Ureter (tissue), 1 donor: ENCODE measurements around the gene TBX18. TPM values are rescaled to one million over a fixed set of nuclear protein-coding genes. Genes with fewer than 3 reads are reported as not detected.

Source experiments
- DNase-seq: peaks from one replicate; pipeline ENCODE4 v3.0.0-alpha.2; 2020; ENCODE audit warnings: low spot score
- total RNA-seq: library from RNA; stranded (reverse); gene quantifications from one replicate; pipeline ENCODE4 v1.2.4, GENCODE V29; 2023
- donor health status: DM: yes; HTN: yes; CAD: no.

Gene TBX18
- total RNA-seq, 1 donor from 2014 or later = 84.1 TPM

- no peak for DNase-seq
These were observed 8.2 kb upstream of the TBX18 start for GRCh38 chr6:84772428-84773132.

GRCh38 chr6:84771756-84772356, 7.5 kb upstream of the TBX18 start:
- no peak for DNase-seq

- no peak for DNase-seq
These were observed 6.8 kb upstream of the TBX18 start for GRCh38 chr6:84771125-84771755.

DNA sequence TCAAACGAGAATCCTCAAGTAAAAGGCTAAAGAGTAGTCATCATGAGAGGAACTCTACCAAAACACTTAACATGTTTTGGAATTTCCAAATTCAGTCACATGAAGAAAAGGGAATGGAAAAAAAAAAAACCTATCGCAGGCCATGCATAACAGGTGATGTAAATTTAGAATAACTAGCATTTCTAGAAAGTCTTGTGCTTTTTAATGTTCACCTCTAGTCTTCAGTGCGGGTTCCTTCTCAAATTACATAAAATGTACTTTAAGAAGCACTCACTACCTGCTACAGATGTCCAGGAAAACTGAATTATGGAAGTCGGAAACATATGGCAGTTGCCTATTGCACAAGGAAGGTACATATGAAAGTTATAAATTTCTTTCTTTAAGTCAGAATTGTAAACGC, 6.1 kb upstream of the TBX18 start:
- no peak for DNase-seq

DNA sequence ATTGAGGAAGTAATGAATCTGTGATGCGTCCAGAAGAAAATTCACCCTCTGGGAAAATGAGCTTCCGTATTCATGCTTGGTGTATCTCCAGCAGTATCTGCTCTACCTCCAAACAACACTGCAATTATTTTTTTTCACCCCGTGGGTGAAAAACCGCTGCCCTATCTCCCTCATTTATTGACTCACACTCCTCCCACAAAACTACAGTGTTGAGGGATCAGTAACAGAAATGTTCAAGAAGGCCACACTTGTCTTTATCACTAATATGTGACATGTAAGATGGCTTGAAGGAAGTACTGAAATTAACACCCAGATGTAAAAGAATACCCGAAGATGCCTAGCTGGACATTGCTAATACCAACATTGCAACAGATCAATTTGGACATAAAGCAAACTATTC, 4.9 kb upstream of the TBX18 start:
- no peak for DNase-seq

- DNase-seq = no peak
These were observed 4.2 kb upstream of the TBX18 start for GRCh38 chr6:84768442-84769174.

DNA sequence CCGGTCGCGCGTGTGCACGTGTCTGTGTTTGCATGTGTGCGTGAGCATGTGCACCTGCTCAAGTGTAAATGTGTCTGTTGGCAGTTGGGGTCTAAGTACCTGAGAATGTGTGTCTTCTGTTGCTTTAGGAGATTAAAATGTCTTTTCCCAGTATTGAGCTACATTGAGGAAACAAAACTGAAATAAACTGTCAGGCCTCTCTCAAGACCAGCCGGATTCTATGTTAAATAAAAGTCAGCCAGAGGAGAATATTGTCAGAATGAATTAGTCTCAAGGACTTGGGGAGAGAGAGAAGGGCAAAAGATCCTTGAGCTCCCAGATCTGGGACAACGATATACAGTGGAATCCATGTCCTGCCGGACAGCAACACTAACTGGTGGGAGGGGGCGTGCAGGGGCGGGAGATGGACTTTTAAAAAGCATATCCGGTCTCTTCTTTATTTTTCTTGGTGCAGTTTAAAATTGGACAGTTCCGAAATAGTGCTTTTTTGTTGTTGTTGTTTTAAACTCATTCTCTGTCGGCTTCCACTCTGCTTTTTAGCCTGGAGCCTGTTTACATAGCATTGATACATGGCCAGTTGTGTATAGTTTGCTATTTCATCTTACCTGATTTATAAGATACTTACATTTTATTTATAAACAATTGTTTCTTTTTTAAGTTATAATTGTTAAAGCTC, 3.3 kb upstream of the TBX18 start:
- no peak for DNase-seq

GRCh38 chr6:84766799-84767525, 2.6 kb upstream of the TBX18 start:
- no peak for DNase-seq

GRCh38 chr6:84766118-84766798, 1.9 kb upstream of the TBX18 start:
- no peak for DNase-seq

- no peak for DNase-seq
These were observed 489 bp downstream of the TBX18 start for GRCh38 chr6:84763886-84764331.

DNA sequence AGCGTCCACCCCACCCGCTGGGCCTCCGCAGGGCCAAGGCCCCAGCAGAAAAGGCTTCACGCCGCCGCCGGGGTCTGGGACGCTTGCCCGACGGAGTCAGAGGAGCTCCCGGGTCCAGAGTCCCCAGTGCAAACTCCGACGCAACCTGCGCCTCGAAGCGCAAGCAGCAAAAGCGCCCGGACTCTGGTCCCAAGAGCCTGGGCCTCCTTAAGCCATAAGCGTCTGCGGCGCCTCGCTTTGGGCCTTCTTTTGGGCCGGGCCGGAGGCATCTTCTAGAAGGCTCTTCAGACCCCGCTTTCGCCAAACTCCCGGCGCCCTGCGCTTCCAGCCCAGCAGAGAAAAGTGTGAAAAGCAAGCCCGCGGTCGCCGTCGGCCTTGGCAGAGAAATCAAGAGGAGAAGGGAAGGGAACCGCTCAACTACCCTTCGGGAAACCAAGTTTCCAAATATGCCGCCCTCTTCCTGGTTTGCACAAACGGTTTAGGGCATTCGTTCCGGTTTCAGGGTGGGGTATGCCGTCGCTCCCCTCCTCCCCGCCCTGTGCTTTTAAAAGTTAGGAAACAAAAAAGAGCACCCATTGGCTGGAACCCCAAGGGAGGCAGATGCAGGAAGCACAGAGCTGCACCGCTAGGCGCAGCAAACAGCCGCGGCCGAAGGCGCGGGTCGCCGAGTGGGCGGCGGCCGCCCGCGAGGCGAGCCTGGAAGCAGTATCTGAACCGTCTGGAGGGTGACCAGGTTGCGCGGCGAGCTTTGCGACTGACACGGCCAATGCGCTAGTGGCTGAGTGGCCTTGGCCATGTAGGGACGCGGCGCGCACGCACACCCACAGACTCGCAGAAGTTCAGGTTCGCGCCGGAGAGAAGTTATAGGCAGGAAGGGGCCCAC, 1.2 kb downstream of the TBX18 start:
- DNase-seq = peak; percentile 70

GRCh38 chr6:84762220-84763002, 2.0 kb downstream of the TBX18 start:
- DNase-seq = no peak

DNA sequence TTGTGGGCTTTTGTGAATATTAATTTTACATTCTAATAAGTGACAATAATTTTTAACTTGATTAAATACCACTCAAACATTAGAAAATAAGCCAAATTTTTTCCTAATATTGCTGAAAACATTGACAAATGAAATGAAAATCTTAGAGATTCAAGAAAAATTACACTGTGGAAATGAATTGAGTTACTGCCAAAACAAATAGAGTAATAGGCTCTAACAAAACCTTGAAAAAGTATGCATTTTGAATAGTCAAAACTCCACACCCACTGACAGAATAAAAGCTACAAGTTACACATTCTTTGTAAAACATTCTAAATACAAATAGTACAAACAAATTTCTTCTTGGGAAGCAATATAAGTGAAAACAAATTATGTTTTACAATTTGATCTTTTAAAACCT, 5.9 kb downstream of the TBX18 start:
- no peak for DNase-seq

GRCh38 chr6:84756877-84757276, 7.5 kb downstream of the TBX18 start:
- DNase-seq = no peak

DNA sequence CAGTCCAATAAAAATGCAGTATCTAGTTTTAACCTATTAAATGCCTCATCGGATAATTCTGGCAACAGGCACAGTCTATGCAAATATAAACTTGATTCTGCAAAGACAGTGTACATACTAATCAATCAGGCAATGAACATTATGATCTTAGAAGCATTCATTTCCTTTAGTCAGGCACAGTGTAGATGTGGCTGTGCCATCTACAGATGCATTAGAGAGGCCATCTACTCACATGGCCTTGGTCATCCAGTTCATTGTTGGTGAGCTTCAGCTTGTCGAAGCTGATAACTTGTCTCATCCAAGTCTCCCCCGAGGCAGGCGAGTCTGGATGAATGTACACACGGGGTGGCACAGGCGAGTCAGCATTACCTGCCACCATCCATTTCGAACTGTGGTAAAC, 7.9 kb downstream of the TBX18 start:
- DNase-seq = no peak

DNA sequence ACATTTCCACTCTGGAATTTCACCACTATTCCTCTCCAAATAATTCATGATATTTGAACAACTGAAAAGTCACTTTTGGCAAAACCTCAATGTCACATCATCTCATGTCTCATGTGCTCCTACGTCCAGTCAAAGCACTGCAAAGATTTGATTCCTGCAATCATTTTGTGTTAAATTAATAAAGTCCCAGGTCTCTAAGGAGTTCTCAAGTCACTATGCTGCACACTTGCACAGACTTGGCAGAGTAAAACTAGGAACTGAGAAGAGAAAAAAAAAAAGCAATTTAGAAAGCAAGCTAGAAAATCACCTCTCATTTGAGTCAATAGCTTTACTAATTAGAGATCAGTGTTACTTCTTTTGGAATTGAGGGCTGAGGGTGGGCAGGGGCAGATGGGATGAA, 11.2 kb downstream of the TBX18 start:
- no peak for DNase-seq

DNA sequence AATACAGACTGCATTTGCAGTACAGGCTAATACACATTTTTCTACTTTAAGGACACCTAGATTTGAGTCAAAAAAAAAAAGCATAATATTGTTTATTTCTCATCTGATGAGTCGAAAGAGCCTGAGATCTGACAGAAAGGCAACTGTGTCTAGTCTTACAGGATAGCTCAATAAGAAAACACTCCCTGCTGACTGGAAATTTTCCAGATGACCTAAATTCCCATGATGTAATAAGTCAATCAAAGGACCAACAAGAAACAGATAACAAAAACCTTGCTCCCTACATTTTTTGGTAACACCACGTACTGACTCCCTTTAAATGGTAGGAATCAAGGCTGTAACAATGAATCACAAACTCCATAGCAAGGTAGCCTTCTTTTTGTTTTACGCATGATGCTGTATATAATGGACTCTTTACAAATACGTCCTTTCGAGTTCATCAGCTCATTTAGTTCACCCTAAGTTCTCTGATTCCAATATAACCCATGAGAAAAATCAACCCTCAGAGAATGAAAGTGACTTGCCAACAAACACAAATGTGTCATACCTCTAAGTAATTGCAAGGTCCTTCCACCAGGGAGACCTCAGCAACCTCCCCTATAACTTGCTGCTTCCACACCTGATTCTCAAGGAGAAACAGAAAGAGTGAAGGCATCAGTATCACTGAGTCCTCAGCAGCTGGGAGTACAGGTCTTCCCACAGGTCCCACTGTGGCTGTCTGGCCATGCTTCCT, 12.1 kb downstream of the TBX18 start:
- DNase-seq = no peak

DNA sequence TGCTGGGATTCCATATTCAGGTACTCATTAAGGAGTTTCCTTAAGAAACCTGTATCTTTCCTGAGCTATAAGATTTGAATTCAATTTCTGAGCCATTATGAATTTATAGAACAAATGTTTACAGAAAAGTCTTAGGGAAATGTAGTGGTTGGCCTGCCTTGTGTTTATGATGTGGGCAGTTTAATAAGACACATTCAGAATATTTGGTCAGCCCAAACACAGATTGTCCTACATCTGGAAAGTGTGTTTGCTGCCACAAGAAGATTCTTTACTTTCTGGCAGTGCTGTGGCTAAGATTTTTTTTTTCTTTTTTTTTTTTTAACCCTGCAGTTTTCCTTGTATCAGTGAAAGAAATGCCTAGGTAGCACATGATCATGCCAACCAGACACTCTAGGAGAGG, 15.2 kb downstream of the TBX18 start:
- DNase-seq = no peak
